IPS-18c (cell line): ENCODE results near the gene TICRR.

Source experiments
- H3K4me3 ChIP-seq: 2 replicates; pipeline ENCODE4 v1.7.0; 2013; ENCODE audit warnings: low read depth, mild to moderate bottlenecking, low read length, moderate library complexity; ENCODE audit not compliant: insufficient read depth
- H3K9me3 ChIP-seq: one replicate; pipeline ENCODE4 v1.6.1; 2013; ENCODE audit warnings: mild to moderate bottlenecking, low read length, moderate library complexity; ENCODE audit not compliant: control insufficient read depth, insufficient read depth

Gene TICRR

GRCh38 chr15:89657686-89658200, 82.5 kb downstream of the TICRR start:
- Histone ChIP-seq H3K4me3 (no peak overlapping the region), H3K9me3 (no peaks in the 10 kb centered on the region)

GRCh38 chr15:89659295-89659694, 84.0 kb downstream of the TICRR start:
- H3K4me3 ChIP-seq = no peak overlapping the region
- H3K9me3 ChIP-seq = no peaks in the 10 kb centered on the region

- no peak overlapping the region for H3K4me3 ChIP-seq
- no peaks in the 10 kb centered on the region for H3K9me3 ChIP-seq
Observed at GRCh38 chr15:89660556-89660955, 85.3 kb downstream of the TICRR start.

- Histone ChIP-seq H3K4me3 (no peak overlapping the region), H3K9me3 (no peaks in the 10 kb centered on the region)
Observed at GRCh38 chr15:89662893-89663626, 87.8 kb downstream of the TICRR start.

- H3K9me3 ChIP-seq = no peaks in the 10 kb centered on the region
- no peak overlapping the region for H3K4me3 ChIP-seq
Observed at GRCh38 chr15:89664441-89665350, 89.4 kb downstream of the TICRR start.

- Histone ChIP-seq H3K9me3 (no peaks in the 10 kb centered on the region), H3K4me3 (peak overlapping the region; percentile 38; the same call in 1 of the 2 replicates)
Observed at GRCh38 chr15:89665449-89666181, 90.3 kb downstream of the TICRR start.

- H3K4me3 ChIP-seq = peak overlapping the region; percentile 38; the same call in 1 of the 2 replicates
- no peaks in the 10 kb centered on the region for H3K9me3 ChIP-seq
Observed at GRCh38 chr15:89666184-89666857, 91.1 kb downstream of the TICRR start.

GRCh38 chr15:89666858-89667705, 91.8 kb downstream of the TICRR start:
- H3K9me3 ChIP-seq = no peaks in the 10 kb centered on the region
- no peak overlapping the region for H3K4me3 ChIP-seq

- no peak overlapping the region for H3K4me3 ChIP-seq
- no peaks in the 10 kb centered on the region for H3K9me3 ChIP-seq
Observed at GRCh38 chr15:89667706-89667960, 92.4 kb downstream of the TICRR start.

GRCh38 chr15:89668171-89668570, 92.9 kb downstream of the TICRR start:
- Histone ChIP-seq H3K4me3 (no peak overlapping the region), H3K9me3 (no peaks in the 10 kb centered on the region)

- Histone ChIP-seq H3K9me3 (no peaks in the 10 kb centered on the region), H3K4me3 (no peak overlapping the region)
Observed at GRCh38 chr15:89669309-89669865, 94.1 kb downstream of the TICRR start.

- no peaks in the 10 kb centered on the region for H3K9me3 ChIP-seq
- H3K4me3 ChIP-seq = no peak overlapping the region
Observed at GRCh38 chr15:89669941-89670340, 94.7 kb downstream of the TICRR start.

GRCh38 chr15:89670971-89671560, 95.8 kb downstream of the TICRR start:
- Histone ChIP-seq H3K4me3 (no peak overlapping the region), H3K9me3 (no peaks in the 10 kb centered on the region)

GRCh38 chr15:89671687-89672086, 96.4 kb downstream of the TICRR start:
- Histone ChIP-seq H3K4me3 (no peak overlapping the region), H3K9me3 (no peaks in the 10 kb centered on the region)

- H3K9me3 ChIP-seq = no peaks in the 10 kb centered on the region
- no peak overlapping the region for H3K4me3 ChIP-seq
Observed at GRCh38 chr15:89672221-89673164, 97.2 kb downstream of the TICRR start.
